ENCODE data around the gene POP7.

GRCh38 chr7:100667331-100668068 is 38.4 kb upstream of the POP7 start:
- TF ChIP-seq ELF4 (CRISPR knock-in tag; IDR thresholded peaks at IDR 0.05; ENCODE audit: low read depth), result no peak
- no peak for TF ChIP-seq MYBL2 (CRISPR knock-in tag; IDR thresholded peaks at IDR 0.05)
- TF ChIP-seq CTCF (IDR thresholded peaks at IDR 0.05), result no peak
- no peak for TF ChIP-seq ZBTB21 (CRISPR knock-in tag; IDR thresholded peaks at IDR 0.05; ENCODE audit: borderline replicate concordance)
- TF ChIP-seq SMAD3 (CRISPR knock-in tag; IDR thresholded peaks at IDR 0.05; ENCODE audit: borderline replicate concordance), result no peak
- no peak for TF ChIP-seq SP1 (CRISPR knock-in tag; conservative IDR thresholded peaks at IDR 0.05)

All from WTC11 (cell line).